Left lung (tissue), 10 donors: ENCODE measurements around the gene LAMB1. TPM values are rescaled to one million over a fixed set of nuclear protein-coding genes. Genes with fewer than 3 reads are reported as not detected.

ENCODE experiments used
- ATAC-seq: fragments of 200-7000 bp; cut with Tn5 transposase; one replicate; pipeline ENCODE4 v1.9.1; 2020; ENCODE audit warnings: moderate library complexity
- DNase-seq, 4 donors: peaks; one replicate each; pipeline ENCODE4 v3.0.0-alpha.2; 2013 to 2020
- H3K27ac ChIP-seq, 2 donors: fragments of 200-600 bp; sonication (generic) in 1 of 2; one replicate each; pipeline versions ENCODE4 v1.5.0 to v1.8.0; 2020 to 2021
- H3K27me3 ChIP-seq, 2 donors: fragments of 200-600 bp; sonication (generic) in 1 of 2; one replicate each; pipeline versions ENCODE4 v1.5.0 to v1.8.0; 2020 to 2021
- H3K36me3 ChIP-seq, 2 donors: fragments of 200-600 bp; sonication (generic) in 1 of 2; one replicate each; pipeline versions ENCODE4 v1.5.0 to v1.8.0; 2020 to 2021
- H3K4me1 ChIP-seq, 2 donors: fragments of 200-600 bp; one replicate each; pipeline ENCODE4 v1.8.0; 2021
- H3K4me3 ChIP-seq, 2 donors: fragments of 200-600 bp; sonication (generic) in 1 of 2; one replicate each; pipeline versions ENCODE4 v1.5.0 to v1.8.0; 2020 to 2021; ENCODE audit warnings: mild to moderate bottlenecking in 1 of 2
- H3K9me3 ChIP-seq, 2 donors: fragments of 200-600 bp; sonication (generic) in 1 of 2; one replicate each; pipeline versions ENCODE4 v1.5.0 to v1.8.0; 2020 to 2021
- intact Hi-C, 2 donors: fragments of 100-400 bp; cut with DNase I; formaldehyde crosslinking; loops; one replicate each; pipeline versions ENCODE4 v1.11.2 to v1.14.2; 2022
- polyA plus RNA-seq, 6 donors: library from polyadenylated mRNA; unstranded; fragments of 120-200 nt; gene quantifications; one replicate each; pipeline ENCODE4 v1.2.1, GENCODE V29; 2013; ENCODE audit not compliant: insufficient read length in 6 of 6
- total RNA-seq, 2 donors: library from RNA; stranded (reverse); fragmentation: NEBNext Ultra II Directional; extraction: Animal tissue kit (Norgen Biotek cat#: 25700); gene quantifications; one replicate each; pipeline ENCODE4 v1.2.1, GENCODE V29; 2021
- TF ChIP-seq, protein P1 (sequence below), 2 donors: fragments of 200-600 bp; sonication (generic) in 1 of 2; IDR thresholded peaks; one replicate each; pipeline versions ENCODE4 v1.5.0 to v1.8.0; 2021; ENCODE audit warnings: antibody characterized with exemption in 2 of 2
- donor health status: DM: no; HTN: yes; CAD: no.
- donor health status: DM: no; HTN: no; CAD: no.

LAMB1 gene
- total and polyA plus RNA-seq, 8 donors, result 175 to 583 (median 505) TPM

DNA sequence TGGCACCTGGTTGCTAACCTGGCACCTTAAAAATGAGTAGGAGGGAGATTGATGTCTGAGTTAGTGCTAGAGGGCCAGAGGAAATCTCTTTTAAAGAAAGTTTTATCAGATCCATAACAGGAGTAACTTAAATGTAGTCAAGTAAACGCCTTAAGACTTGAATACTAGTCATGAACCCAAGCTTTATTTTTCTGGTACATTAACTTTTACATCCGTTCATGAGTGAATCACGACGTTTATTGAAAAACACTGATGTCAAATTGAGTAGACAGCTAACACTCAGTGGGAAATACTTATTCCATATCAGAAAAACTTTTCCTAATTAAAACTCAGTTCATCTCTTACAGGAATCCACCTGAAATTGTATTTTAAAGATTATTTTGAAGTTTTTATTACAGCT is 6.9 kb upstream of the LAMB1 start:
- no peak for ATAC-seq
- Histone ChIP-seq H3K4me3 (no peak overlapping the region), H3K9me3 (no peaks in the 10 kb centered on the region), H3K27ac (no peak overlapping the region), H3K4me1 (no peaks in the 10 kb centered on the region), H3K36me3 (no peaks in the 10 kb centered on the region), H3K27me3 (peaks cover 0 to 23% of the 10 kb centered on the region in 2 donors)
- DNase-seq, result no peak
- intact Hi-C loops, result no loop called here
- TF ChIP-seq, protein P1, sequence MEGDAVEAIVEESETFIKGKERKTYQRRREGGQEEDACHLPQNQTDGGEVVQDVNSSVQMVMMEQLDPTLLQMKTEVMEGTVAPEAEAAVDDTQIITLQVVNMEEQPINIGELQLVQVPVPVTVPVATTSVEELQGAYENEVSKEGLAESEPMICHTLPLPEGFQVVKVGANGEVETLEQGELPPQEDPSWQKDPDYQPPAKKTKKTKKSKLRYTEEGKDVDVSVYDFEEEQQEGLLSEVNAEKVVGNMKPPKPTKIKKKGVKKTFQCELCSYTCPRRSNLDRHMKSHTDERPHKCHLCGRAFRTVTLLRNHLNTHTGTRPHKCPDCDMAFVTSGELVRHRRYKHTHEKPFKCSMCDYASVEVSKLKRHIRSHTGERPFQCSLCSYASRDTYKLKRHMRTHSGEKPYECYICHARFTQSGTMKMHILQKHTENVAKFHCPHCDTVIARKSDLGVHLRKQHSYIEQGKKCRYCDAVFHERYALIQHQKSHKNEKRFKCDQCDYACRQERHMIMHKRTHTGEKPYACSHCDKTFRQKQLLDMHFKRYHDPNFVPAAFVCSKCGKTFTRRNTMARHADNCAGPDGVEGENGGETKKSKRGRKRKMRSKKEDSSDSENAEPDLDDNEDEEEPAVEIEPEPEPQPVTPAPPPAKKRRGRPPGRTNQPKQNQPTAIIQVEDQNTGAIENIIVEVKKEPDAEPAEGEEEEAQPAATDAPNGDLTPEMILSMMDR (IDR thresholded peaks at IDR 0.05), result no peak

DNA sequence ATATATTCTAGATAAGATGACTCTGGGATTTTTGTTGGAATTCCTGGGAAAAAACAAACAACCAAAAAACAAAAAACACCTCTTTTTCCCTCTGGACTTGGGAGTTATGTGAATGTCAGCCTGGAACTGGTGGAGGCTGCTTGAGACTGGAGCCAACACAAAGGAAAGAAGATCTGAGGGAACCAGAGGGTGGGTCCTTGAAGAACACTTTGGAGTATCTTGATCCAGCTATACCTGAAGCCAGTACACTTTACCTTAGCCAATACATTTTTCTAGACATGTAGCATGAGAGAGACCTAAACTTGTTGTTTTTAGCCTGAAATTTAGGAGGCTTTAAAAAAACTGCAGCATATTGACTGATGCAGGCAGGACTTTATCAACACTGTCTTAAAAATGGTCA is 5.9 kb upstream of the LAMB1 start:
- no peaks in the 10 kb centered on the region for H3K9me3 ChIP-seq
- TF ChIP-seq, protein P1 (IDR thresholded peaks at IDR 0.05), result no peak
- H3K36me3 ChIP-seq, result no peaks in the 10 kb centered on the region
- H3K4me1 ChIP-seq, result peaks cover 0 to 6% of the 10 kb centered on the region in 2 donors
- no peak for DNase-seq
- peaks cover 5 to 33% of the 10 kb centered on the region in 2 donors for H3K27me3 ChIP-seq
- no peak overlapping the region for H3K27ac ChIP-seq
- H3K4me3 ChIP-seq, result no peak overlapping the region
- no peak for ATAC-seq
- intact Hi-C loops, result no loop called here

GRCh38 chr7:108008240-108008639 is 5.3 kb upstream of the LAMB1 start:
- no peak for DNase-seq
- Histone ChIP-seq H3K4me3 (no peak overlapping the region), H3K36me3 (no peaks in the 10 kb centered on the region), H3K27me3 (peaks cover 10 to 39% of the 10 kb centered on the region in 2 donors), H3K9me3 (no peaks in the 10 kb centered on the region), H3K27ac (no peak overlapping the region), H3K4me1 (peaks cover 4 to 6% of the 10 kb centered on the region in 2 donors)
- intact Hi-C loops, result no loop called here
- ATAC-seq, result no peak
- TF ChIP-seq, protein P1 (IDR thresholded peaks at IDR 0.05), result no peak

DNA sequence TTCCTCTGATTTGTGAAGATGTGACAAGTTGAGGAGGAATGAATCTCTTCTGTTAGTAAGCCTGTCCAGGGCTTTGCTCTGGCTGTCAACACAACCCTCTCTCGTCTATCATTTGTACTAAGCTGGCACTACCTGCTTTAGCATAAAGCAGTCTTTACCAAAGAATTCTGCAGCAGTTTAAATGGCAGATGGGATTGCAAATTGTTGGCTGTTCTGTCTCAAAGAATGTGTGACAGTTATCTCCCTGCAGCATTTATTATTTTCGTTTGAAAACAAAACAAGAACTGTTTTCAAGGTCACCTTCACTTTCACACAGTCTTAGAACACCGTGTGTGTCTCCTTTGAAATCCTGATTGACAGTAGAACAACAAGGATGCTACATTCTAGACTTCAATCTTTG is 4.8 kb upstream of the LAMB1 start:
- no peak overlapping the region for H3K27ac ChIP-seq
- no peak for DNase-seq
- H3K9me3 ChIP-seq, result no peaks in the 10 kb centered on the region
- H3K36me3 ChIP-seq, result no peaks in the 10 kb centered on the region
- peaks cover 14 to 44% of the 10 kb centered on the region in 2 donors for H3K27me3 ChIP-seq
- intact Hi-C loops, result no loop called here
- peaks cover 5 to 6% of the 10 kb centered on the region in 2 donors for H3K4me1 ChIP-seq
- TF ChIP-seq, protein P1 (IDR thresholded peaks at IDR 0.05), result no peak
- no peak overlapping the region for H3K4me3 ChIP-seq
- ATAC-seq, result no peak

GRCh38 chr7:108007261-108007660 is 4.3 kb upstream of the LAMB1 start:
- DNase-seq (no peak), ATAC-seq (no peak)
- Histone ChIP-seq H3K4me1 (peaks cover 6 to 10% of the 10 kb centered on the region in 2 donors), H3K27me3 (peaks cover 18 to 49% of the 10 kb centered on the region in 2 donors), H3K27ac (no peak overlapping the region), H3K9me3 (no peaks in the 10 kb centered on the region), H3K36me3 (no peaks in the 10 kb centered on the region), H3K4me3 (no peak overlapping the region)
- intact Hi-C loops, result no loop called here
- TF ChIP-seq, protein P1 (IDR thresholded peaks at IDR 0.05), result no peak
